HG03469 (cell line): ENCODE results near the gene GPATCH8.
"Not testable (repeated sequence)": the region's sequence is repeated elsewhere in the genome, so short reads cannot be mapped to it uniquely, and the experiment has no call there.

Experiments used
- ATAC-seq: cut with Tn5 transposase; IDR thresholded peaks from one replicate; pipeline ENCODE4 v1.9.1; 2021; ENCODE audit warnings: mild to moderate bottlenecking, moderate library complexity, moderate number of reproducible peaks; ENCODE audit not compliant: unreplicated experiment

GPATCH8 gene

GRCh38 chr17:44378171-44378705, 125.0 kb downstream of the GPATCH8 start:
- no peak for ATAC-seq

- ATAC-seq: no peak
These were observed 126.4 kb downstream of the GPATCH8 start for GRCh38 chr17:44376779-44377178.

GRCh38 chr17:44376124-44376523, 127.1 kb downstream of the GPATCH8 start:
- ATAC-seq: no peak

- ATAC-seq: no peak
These were observed 127.8 kb downstream of the GPATCH8 start for GRCh38 chr17:44375196-44376017.

GRCh38 chr17:44374306-44375195, 128.7 kb downstream of the GPATCH8 start:
- no peak for ATAC-seq

- no peak for ATAC-seq
These were observed 131.2 kb downstream of the GPATCH8 start for GRCh38 chr17:44372036-44372435.

GRCh38 chr17:44369414-44370023, 133.7 kb downstream of the GPATCH8 start:
- not testable (repeated sequence) for ATAC-seq

GRCh38 chr17:44368391-44369243, 134.6 kb downstream of the GPATCH8 start:
- not testable (repeated sequence) for ATAC-seq

- ATAC-seq: no peak
These were observed 135.8 kb downstream of the GPATCH8 start for GRCh38 chr17:44367231-44367979.

- ATAC-seq: not testable (repeated sequence)
These were observed 138.2 kb downstream of the GPATCH8 start for GRCh38 chr17:44365051-44365450.

- no peak for ATAC-seq
These were observed 139.5 kb downstream of the GPATCH8 start, which contains the start of gene FAM171A2 for GRCh38 chr17:44363613-44364159. TSS of gene FAM171A2 (minus strand) at chr17:44363853. CDS start at chr17:44363714, 139 bp downstream.

GRCh38 chr17:44362949-44363612, 140.1 kb downstream of the GPATCH8 start:
- no peak for ATAC-seq

GRCh38 chr17:44362459-44362948, 140.7 kb downstream of the GPATCH8 start:
- ATAC-seq: no peak

- no peak for ATAC-seq
These were observed 141.6 kb downstream of the GPATCH8 start for GRCh38 chr17:44361292-44362260.

- ATAC-seq: no peak
These were observed 142.4 kb downstream of the GPATCH8 start for GRCh38 chr17:44360826-44361225.

GRCh38 chr17:44360144-44360533, 143.1 kb downstream of the GPATCH8 start:
- no peak for ATAC-seq
